ENCODE results near the gene LTF.
"Not testable (repeated sequence)": the region's sequence is repeated elsewhere in the genome, so short reads cannot be mapped to it uniquely, and the experiment has no call there.

The LTF gene

GRCh38 chr3:46464326-46465195, at the start of gene LTF:
Gene LTF (minus strand): TSS chr3:46464905. CDS start chr3:46464867, 38 bp downstream.
- no peak for DNase-seq

DNA sequence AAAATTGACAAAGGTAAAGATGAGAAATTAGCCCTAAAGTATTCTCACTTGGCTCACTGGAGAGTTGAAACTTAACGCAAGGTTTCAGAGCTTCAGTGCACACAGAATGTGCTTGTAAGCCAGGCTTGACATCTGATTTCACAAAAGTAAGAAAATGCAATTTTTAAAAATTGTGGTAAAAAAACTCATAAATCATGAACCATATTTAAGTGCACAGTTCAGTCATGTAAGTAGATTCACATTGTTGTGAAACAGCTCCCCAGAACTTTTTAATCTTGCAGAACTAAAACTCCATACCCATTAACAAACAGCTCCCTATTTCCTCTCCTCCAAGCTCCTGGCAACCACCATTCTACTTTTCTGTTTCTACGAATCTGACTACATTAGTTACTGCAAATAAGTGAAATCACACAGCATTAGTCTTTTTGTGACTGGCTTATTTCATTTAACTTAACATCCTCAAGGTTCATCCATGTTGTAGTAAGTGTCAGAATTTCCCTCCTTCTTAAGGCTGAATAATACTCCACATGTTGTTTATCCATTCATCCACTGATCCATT, 47.6 kb upstream of the LTF start:
- DNase-seq, result no peak

GRCh38 chr3:46509661-46510187, 45.0 kb upstream of the LTF start:
- DNase-seq, result no peak

DNA sequence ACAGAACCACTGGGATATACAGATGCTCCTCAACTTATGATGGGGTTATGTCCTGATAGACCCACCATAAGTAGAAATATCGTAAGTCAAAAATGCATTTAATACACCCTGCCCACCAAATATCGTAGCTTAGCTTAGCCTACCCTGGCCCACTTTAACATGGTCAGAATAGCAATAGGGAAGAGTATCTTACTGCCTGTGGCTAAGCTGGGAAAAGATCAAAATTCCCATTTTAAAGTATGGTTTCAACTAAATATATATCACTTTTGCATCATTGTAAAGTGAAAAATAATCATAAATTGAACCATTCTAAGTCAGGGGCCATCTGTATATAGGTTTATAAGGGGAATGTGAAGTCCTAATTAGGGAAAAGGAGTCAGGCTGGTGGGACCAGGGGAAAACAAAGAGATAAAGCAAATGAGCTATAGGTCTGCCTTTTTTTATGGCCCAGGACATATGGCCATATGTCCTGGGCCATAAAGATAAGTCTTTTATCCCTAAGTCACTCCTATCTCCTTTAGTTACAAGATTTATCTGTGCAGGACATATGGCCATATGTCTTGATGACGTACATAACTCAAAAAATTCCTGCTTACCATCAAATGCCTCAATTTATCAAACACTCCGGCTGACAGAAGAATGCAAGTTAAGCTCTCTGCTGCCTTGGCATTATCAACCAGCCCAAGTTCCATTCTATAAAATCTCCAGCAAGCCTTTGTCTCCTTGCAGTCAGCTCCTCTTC, 44.3 kb upstream of the LTF start:
- DNase-seq, result no peak

DNA sequence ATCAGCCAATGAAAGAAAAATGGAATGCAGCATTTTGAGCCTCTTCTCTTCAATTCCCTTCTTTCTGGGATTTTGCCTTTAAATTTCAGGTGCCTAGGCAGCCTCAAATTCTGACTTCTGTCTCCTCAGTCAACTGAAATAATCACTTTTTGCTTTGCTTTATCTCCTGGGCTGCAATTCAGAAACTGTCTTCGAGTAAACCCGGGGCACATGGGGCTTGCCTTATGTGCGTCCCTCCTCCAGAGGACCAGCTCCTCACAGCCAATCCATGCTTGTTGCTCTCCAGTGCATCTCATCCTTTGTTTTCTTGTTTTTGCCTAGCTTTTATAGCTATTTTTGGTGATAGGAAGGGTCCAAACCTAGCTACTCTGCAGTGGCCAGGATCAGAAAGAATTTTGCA, 41.8 kb upstream of the LTF start:
- DNase-seq, result no peak

DNA sequence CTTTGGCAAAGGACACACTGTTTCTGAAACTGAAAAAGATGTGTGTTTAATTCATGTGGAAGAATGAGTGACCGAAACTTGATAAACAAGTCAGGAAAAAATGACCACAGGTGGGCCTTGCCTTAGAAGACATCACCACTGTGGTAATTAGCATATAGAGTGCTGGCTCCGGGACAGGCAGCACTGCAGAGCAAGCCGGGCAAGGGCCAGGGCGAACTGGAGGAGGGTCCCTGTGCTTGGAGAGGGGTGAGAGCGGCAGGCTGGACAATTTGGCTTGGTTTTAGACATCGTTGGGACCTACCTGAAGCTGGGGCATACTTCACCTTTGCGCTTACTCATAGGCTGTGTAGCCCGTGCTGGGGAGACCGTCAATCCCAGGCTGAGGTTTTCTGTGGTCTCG, 41.2 kb upstream of the LTF start:
- no peak for DNase-seq

DNA sequence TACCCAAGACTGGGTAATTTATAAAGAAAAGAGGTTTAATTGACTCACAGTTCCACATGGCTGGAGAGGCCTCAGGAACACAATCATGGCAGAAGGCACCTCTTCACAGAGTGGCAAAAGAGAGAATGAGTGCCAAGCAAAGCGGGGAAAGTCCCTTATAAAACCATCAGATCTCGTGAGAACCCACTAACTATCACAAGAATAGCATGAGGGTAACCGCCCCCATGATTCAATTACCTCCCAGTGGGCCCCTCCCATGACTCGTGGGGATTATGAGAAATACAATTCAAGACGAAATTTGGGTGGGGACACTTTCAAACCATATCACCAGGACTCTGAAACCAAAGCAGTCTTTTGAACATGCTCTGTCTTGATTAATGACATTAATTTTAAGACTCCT, 40.1 kb upstream of the LTF start:
- no peak for DNase-seq

- DNase-seq, result no peak
These were observed 38.6 kb upstream of the LTF start for GRCh38 chr3:46503200-46503874.

DNA sequence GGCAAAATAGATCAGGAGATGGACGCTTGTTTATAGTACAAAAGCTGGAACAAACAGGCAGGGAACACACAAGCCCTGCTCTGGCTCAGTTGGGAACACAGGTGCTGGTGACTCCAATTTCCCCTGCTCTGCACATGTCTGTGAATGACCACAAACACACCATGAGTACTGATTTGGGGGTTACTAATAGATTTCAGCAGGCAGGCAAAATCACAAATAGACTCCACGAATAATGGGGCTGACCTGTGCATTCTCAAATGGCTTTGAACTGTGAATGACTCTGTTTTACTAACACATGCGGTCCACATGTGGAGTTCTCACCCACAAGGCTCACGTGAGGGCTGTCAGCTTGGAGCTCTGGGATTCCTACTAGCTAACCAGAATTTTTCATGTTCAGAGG, 37.0 kb upstream of the LTF start:
- DNase-seq, result peak; percentile 58

- DNase-seq, result peak; percentile 85
These were observed 36.2 kb upstream of the LTF start for GRCh38 chr3:46500656-46501635.

GRCh38 chr3:46498916-46499519, 34.3 kb upstream of the LTF start:
- DNase-seq, result no peak

DNA sequence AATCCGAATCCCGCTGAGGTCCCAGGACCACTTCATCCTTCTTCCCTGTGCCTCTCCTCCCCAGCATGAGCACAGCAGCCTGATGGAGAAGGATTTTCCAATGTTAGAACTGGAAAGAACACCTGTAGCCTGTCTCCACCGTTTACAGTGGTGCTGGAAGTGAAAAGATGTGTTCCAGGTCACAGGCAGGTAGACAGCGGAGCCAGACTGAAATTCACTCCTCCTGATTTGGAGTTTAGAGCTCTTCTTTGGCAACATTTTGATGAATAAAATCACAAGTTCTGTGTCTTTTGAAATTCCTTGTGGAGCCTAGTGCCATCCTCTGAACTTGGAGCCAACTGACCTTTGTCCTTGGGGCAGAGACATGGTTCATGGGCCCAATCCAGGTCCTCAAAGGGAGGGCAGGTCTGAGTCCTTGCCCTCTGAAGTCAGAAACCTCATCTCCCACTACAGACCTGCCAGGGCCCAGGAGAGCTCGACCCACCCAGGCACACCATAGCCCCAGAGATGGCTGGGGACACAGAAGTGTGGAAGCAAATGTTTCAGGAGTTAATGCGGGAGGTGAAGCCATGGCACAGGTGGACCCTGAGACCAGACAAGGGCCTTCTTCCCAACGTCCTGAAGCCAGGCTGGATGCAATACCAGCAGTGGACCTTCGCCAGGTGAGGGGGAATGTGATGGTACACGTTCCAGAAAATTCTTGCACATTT, 33.0 kb upstream of the LTF start, which contains the start of gene RTP3:
RTP3 (plus strand) TSS at position 421 of the 710 bp plus-strand sequence; CDS start at position 508, 87 bp downstream.
- no peak for DNase-seq

DNA sequence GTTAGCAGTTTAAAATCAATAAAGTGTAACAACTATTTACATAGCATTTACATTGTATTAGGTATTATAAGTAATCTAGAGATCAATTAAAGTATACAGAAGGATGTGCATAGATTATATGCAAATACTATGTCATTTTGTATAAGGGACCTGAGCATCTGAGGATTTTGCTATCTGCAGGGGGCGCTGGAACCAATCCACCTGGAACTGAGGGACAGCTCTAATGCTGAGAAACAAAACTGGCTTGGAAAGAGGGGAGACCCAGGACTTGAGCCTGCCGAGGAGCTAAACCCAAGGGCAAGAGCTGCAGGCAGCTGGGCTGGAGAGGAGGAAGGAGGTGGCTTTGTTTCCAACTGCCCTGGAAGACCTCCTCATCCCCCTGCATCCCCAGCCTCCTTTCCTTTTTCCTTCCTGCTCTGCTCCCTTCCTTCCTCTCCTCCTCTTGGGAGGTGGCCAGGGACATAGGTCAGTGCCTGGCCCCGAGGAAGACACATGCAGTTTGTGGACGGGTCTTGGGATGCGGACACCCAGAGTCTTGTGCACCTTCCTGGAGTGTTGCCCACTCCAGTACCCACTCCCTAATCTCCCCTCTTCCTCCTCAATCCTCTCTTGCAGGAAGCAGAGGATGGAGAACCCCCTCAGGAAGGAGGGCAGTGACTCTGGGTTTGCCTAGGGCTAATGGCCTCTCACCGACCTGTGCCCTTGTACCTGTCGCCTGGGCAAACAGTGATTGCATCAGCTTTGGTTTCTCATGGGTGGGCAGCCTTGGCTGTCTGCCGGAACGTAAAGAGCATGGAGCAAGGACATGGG, 32.2 kb upstream of the LTF start:
- no peak for DNase-seq

GRCh38 chr3:46495901-46496456, 31.3 kb upstream of the LTF start:
- DNase-seq, result peak; percentile 78

- not testable (repeated sequence) for DNase-seq
These were observed 29.8 kb upstream of the LTF start for GRCh38 chr3:46494491-46494890.

- no peak for DNase-seq
These were observed 28.3 kb upstream of the LTF start for GRCh38 chr3:46492890-46493547.

GRCh38 chr3:46491089-46492070, 26.7 kb upstream of the LTF start:
- no peak for DNase-seq
